ENCODE measurements around the gene HM13. TPM values are rescaled to one million over a fixed set of nuclear protein-coding genes. Genes with fewer than 3 reads are reported as not detected.

Gene HM13
- total and polyA plus RNA-seq, 2 donors (not counting 3 experiments of a cell fraction or from before 2014, with no cell fraction given): 211 to 218 TPM

- H3K79me2 ChIP-seq (ENCODE audit: control insufficient read depth, insufficient read depth, low read length): no peaks in the 10 kb centered on the region
- dilution Hi-C loops (cut with MboI; ENCODE audit: extremely low pct_ligation_motif_present, low sequenced_read_pairs): no loop called here
- peak overlapping the region; percentile 0 for H3K9ac ChIP-seq (replicated peaks; ENCODE audit: extremely low read depth, insufficient read depth, low read length)
- H3K27me3 ChIP-seq (ENCODE audit: control insufficient read depth in 2 of 2, insufficient read depth in 2 of 2, low read length in 2 of 2): no peaks in the 10 kb centered on the region
- H4K20me1 ChIP-seq (replicated peaks; ENCODE audit: control insufficient read depth, extremely low read depth, insufficient read depth, low read length): no peaks in the 10 kb centered on the region
- ChIA-PET CTCF (interaction anchor here (0.6 to 30.9 kb wide), 10 partner anchors 8 to 155 kb away, joined by 3 to 1817 read pairs (median 6); partner anchors contain the start of genes BCL2L1 and ID1), POLR2A (interaction anchor here (0.5 to 3.9 kb wide), 4 partner anchors 37 to 44 kb away, joined by 5 to 29 read pairs (median 8); partner anchors contain the start of gene ID1)
- intact Hi-C loops (cut with micrococcal nuclease): no loop called here
- H2AFZ ChIP-seq (ENCODE audit: low read depth, low read length): no peak overlapping the region
- H3K4me2 ChIP-seq (ENCODE audit: insufficient read depth, low read length): no peak overlapping the region
- no peaks in the 10 kb centered on the region for H3K9me3 ChIP-seq (replicated peaks; ENCODE audit: control insufficient read depth, insufficient read depth, low read length)
- BruUV-seq (replicated peaks): no TSS peak
- TF ChIP-seq FOS (IDR thresholded peaks at IDR 0.05; ENCODE audit: borderline replicate concordance, insufficient read depth, low read length) (no peak), POLR2A (IDR thresholded peaks at IDR 0.05; ENCODE audit: low read depth, low read length) (no peak), EZH2 (IDR thresholded peaks at IDR 0.05; ENCODE audit: borderline replicate concordance, low read depth, low read length, severe bottlenecking) (no peak), GATA2 (IDR thresholded peaks at IDR 0.05; ENCODE audit: insufficient read depth, insufficient read length, low read depth, low read length) (no peak), JUN (IDR thresholded peaks at IDR 0.05; ENCODE audit: borderline replicate concordance, insufficient read depth, insufficient read length, low read depth) (no peak), CTCF (IDR thresholded peaks at IDR 0.05; ENCODE audit: extremely low read depth in 1 of 2, insufficient read depth in 1 of 2, low read depth in 1 of 2, low read length in 2 of 2) (no peak), MAX (IDR thresholded peaks at IDR 0.05; ENCODE audit: insufficient read depth, insufficient read length) (no peak), POLR2AphosphoS5 (IDR thresholded peaks at IDR 0.05; ENCODE audit: insufficient read depth, low read depth, low read length) (no peak), MYC (IDR thresholded peaks at IDR 0.05; ENCODE audit: low read depth, low read length) (no peak)
- peaks cover 4 to 6% of the 10 kb centered on the region in 2 experiments for H3K36me3 ChIP-seq (ENCODE audit: control insufficient read depth in 2 of 2, extremely low read depth in 1 of 2, insufficient read depth in 2 of 2, low read length in 2 of 2)
- H3K9me1 ChIP-seq (replicated peaks; ENCODE audit: control insufficient read depth, extremely low read depth, insufficient read depth, low read length): no peaks in the 10 kb centered on the region
- H3K27ac ChIP-seq (ENCODE audit: insufficient read depth, low read depth, low read length): peak overlapping the region; percentile 59
- peaks cover 36% of the 10 kb centered on the region for H3K4me1 ChIP-seq (ENCODE audit: control insufficient read depth, extremely low read depth, insufficient read depth, low read length)
- FAIRE-seq: peak; percentile 66
- DNase-seq (ENCODE audit: low read depth, low spot score): peak; percentile 43
- H3K4me3 ChIP-seq (replicated peaks in 1 of 3; ENCODE audit: insufficient read depth in 1 of 3, low read depth in 1 of 3, low read length in 3 of 3): no peak overlapping the region
Observed at GRCh38 chr20:31568041-31568731, 53.9 kb downstream of the HM13 start.

Measured in endothelial cell of umbilical vein (primary cell).